Measurements from ENCODE around the gene CARMIL1. TPM values are rescaled to one million over a fixed set of nuclear protein-coding genes. Genes with fewer than 3 reads are reported as not detected.

CARMIL1 gene
- total RNA-seq, 2 experiments from 2014 or later = 3.9 to 4.7 TPM

DNA sequence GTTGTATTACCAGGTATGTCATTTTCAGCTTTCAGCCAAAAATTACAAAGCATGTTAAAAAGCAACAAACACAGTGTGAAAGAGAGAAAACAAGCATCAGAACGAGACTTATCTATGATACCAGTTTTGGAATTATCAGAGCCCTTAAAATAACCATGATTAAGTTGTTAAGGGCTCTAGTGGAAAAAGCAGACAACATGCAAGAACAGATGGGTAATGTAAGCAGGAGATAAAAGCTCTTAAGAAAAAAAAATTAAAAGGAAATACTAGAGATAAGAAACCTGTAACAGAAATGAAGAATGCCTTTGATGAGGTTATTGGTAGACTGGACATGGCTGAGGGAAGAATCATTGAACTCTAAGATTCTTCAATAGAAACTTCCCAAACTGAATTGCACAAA is 245.4 kb downstream of the CARMIL1 start:
- DNase-seq = no peak
- no peaks in the 10 kb centered on the region for H3K9me3 Mint-ChIP-seq
- Histone ChIP-seq H3K4me1 (ENCODE audit: insufficient read depth, low read length) (no peaks in the 10 kb centered on the region), H3K27me3 (ENCODE audit: control insufficient read depth in 1 of 2, insufficient read depth in 2 of 2, low read length in 2 of 2) (no peaks in the 10 kb centered on the region), H3K9me3 (ENCODE audit: control insufficient read depth in 1 of 2, insufficient read depth in 1 of 2, low read length in 2 of 2) (no peaks in the 10 kb centered on the region), H3K36me3 (ENCODE audit: insufficient read depth, low read length) (no peaks in the 10 kb centered on the region), H3K27ac (ENCODE audit: low read depth in 1 of 2, low read length in 2 of 2) (no peak overlapping the region), H3K4me3 (ENCODE audit: low read length) (no peak overlapping the region)
- ChIA-PET POLR2A (no interaction called here), CTCF (no interaction called here)
- H3K27me3 Mint-ChIP-seq = no peaks in the 10 kb centered on the region
- ATAC-seq (ENCODE audit: poor library complexity) = no peak
- H3K4me1 Mint-ChIP-seq (ENCODE audit: low read depth) = no peaks in the 10 kb centered on the region
- H3K4me3 Mint-ChIP-seq = no peak overlapping the region
- no peak overlapping the region for H3K27ac Mint-ChIP-seq
- intact Hi-C loops (cut with DNase I, micrococcal nuclease) = no loop called here
- TF ChIP-seq CTCF (IDR thresholded peaks at IDR 0.05) = no peak
- peaks cover 40% of the 10 kb centered on the region for H3K36me3 Mint-ChIP-seq (ENCODE audit: low read depth)

- no peaks in the 10 kb centered on the region for H3K27me3 ChIP-seq (ENCODE audit: control insufficient read depth in 1 of 2, insufficient read depth in 2 of 2, low read length in 2 of 2)
- no peak overlapping the region for H3K4me3 Mint-ChIP-seq
- H3K9me3 Mint-ChIP-seq = no peaks in the 10 kb centered on the region
- H3K36me3 Mint-ChIP-seq (ENCODE audit: low read depth) = peaks cover 45% of the 10 kb centered on the region
- H3K27ac Mint-ChIP-seq = no peak overlapping the region
- no peaks in the 10 kb centered on the region for H3K4me1 ChIP-seq (ENCODE audit: insufficient read depth, low read length)
- H3K36me3 ChIP-seq (ENCODE audit: insufficient read depth, low read length) = no peaks in the 10 kb centered on the region
- POLR2A ChIA-PET = no interaction called here
- H3K9me3 ChIP-seq (ENCODE audit: control insufficient read depth in 1 of 2, insufficient read depth in 1 of 2, low read length in 2 of 2) = no peaks in the 10 kb centered on the region
- DNase-seq (no peak), ATAC-seq (ENCODE audit: poor library complexity) (no peak)
- no peak overlapping the region for H3K27ac ChIP-seq (ENCODE audit: low read depth in 1 of 2, low read length in 2 of 2)
- no peaks in the 10 kb centered on the region for H3K27me3 Mint-ChIP-seq
- no peak overlapping the region for H3K4me3 ChIP-seq (ENCODE audit: low read length)
- H3K4me1 Mint-ChIP-seq (ENCODE audit: low read depth) = no peaks in the 10 kb centered on the region
- TF ChIP-seq CTCF (IDR thresholded peaks at IDR 0.05) = no peak
- CTCF ChIA-PET = no interaction called here
- intact Hi-C loops (cut with DNase I, micrococcal nuclease) = no loop called here
Measured at GRCh38 chr6:25525078-25525477, 245.9 kb downstream of the CARMIL1 start.

DNA sequence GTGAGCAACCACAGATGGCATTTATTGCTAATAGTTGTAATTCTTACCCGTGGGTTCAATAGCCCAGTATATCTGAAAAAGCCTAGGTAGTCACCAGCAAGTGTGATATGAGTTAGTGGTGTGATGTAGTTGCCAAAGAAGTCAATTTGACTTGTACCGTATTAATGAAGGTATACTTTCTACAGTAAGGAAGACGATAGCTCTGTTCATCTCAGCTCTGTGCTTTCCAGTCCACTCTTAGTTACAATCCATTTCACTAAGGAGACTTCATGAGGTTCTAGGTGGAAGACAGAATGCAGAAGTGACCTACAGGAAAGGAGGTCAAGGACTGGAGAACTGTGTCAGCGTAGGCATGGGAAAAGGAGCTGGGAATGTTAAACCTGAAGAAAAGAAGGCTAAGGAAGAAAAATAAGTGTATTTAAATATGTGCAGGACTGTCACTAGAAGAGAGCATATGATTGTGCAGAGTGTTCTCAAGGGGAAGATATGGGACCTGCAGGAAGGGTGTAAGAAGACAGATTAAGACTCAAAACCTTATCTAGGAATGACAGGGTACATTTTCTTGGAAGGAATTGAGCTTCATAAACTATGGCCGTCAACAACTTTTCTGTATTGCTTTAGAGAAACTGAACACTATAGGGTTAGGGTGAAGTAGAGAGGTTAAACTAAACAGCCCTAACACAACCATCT is 255.9 kb downstream of the CARMIL1 start:
- H3K4me3 Mint-ChIP-seq = no peak overlapping the region
- Histone ChIP-seq H3K4me3 (ENCODE audit: low read length) (no peak overlapping the region), H3K4me1 (ENCODE audit: insufficient read depth, low read length) (no peaks in the 10 kb centered on the region), H3K27me3 (ENCODE audit: control insufficient read depth in 1 of 2, insufficient read depth in 2 of 2, low read length in 2 of 2) (no peaks in the 10 kb centered on the region), H3K36me3 (ENCODE audit: insufficient read depth, low read length) (no peaks in the 10 kb centered on the region), H3K27ac (ENCODE audit: low read depth in 1 of 2, low read length in 2 of 2) (no peak overlapping the region), H3K9me3 (ENCODE audit: control insufficient read depth in 1 of 2, insufficient read depth in 1 of 2, low read length in 2 of 2) (no peaks in the 10 kb centered on the region)
- ChIA-PET POLR2A (no interaction called here), CTCF (interaction anchor here (1.2 kb wide), 1 partner anchor 48 kb away, joined by 3 read pairs; no protein-coding TSS in a partner anchor)
- peaks cover 65% of the 10 kb centered on the region for H3K36me3 Mint-ChIP-seq (ENCODE audit: low read depth)
- no peaks in the 10 kb centered on the region for H3K4me1 Mint-ChIP-seq (ENCODE audit: low read depth)
- no peaks in the 10 kb centered on the region for H3K27me3 Mint-ChIP-seq
- no peak for DNase-seq
- TF ChIP-seq CTCF (IDR thresholded peaks at IDR 0.05) = no peak
- H3K9me3 Mint-ChIP-seq = no peaks in the 10 kb centered on the region
- intact Hi-C loops (cut with DNase I, micrococcal nuclease) = no loop called here
- ATAC-seq (ENCODE audit: poor library complexity) = no peak
- no peak overlapping the region for H3K27ac Mint-ChIP-seq

Data from CD4-positive, alpha-beta T cell (primary cell).